ENCODE data around the gene ZCCHC24. TPM values are rescaled to one million over a fixed set of nuclear protein-coding genes. Genes with fewer than 3 reads are reported as not detected.

ZCCHC24 gene
- total RNA-seq, 1 donor: 56.0 TPM

DNA sequence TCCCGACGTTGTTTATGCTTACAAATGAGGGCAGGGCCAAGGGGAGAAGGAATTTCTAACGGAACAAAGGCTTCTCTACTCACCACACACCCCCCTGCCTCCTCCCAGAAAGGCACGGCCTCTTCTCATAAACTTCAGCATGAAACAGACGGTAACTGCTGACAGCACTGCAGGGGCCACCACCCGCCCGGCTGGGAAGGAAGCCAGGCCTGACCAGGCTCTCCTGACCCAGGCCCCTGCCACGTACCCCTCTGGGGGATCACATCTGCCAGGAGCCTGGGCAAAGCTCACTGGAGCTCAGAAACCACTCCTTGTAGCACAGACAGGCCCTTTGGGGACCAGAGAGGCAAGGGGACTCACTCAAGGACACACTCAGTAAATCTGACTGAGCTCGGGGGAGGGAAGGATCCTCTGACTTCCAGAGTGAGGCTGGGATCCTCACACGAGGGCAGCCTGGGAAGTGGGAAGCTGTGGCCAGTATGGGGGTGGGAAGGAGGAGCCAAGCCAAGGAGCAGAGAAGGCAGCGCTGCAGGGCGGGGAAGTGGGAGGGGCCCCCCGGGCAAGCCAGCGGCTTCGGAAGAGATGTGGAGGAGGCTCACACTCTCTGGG is 46.1 kb downstream of the ZCCHC24 start:
- TF ChIP-seq CTCF (IDR thresholded peaks at IDR 0.05; ENCODE audit: insufficient read depth, low read length): no peak
- peak; percentile 98 for DNase-seq (ENCODE audit: low read depth)
- H3K4me3 ChIP-seq (ENCODE audit: low read depth, low read length): peak overlapping the region; percentile 26

GRCh38 chr10:79398642-79399041 is 46.8 kb downstream of the ZCCHC24 start:
- DNase-seq (ENCODE audit: low read depth): no peak
- no peak for TF ChIP-seq CTCF (IDR thresholded peaks at IDR 0.05; ENCODE audit: insufficient read depth, low read length)
- no peak overlapping the region for H3K4me3 ChIP-seq (ENCODE audit: low read depth, low read length)

DNA sequence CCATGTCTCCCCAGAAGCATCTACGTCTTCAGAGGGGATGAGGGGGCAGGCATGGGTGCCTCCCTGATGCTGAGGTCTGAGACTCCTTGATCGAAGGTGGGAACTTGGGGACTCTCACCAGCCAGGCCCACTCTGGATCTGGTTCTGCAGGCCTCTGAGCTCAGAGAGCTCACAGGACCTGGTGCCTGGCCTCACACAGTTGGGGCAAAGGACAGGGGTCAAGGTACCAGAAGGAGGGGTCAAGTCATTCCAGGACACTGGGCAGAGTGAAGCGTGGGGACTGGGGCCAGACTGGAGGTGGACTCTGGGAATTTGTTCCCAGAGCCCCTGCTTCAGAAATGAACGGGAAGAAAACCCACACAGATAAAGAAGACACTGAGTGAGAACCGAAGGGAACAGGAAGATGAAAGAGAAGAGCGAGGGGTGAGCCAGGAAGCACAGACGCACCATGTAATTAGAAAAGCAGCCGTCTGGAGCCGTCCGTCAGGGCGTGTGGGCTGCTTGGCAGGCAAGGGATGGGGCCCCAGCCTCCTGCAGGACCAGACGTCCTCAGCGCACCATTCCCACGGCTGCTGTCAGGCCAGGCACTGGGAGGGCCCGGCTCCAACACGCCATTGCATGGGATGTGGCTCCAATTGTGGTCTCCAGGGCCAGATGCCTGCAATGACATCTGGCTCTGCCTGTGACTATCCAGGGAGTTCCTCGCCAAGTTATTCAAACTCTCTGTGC is 47.7 kb downstream of the ZCCHC24 start:
- peak; percentile 51 for DNase-seq (ENCODE audit: low read depth)
- TF ChIP-seq CTCF (IDR thresholded peaks at IDR 0.05; ENCODE audit: insufficient read depth, low read length): no peak
- no peak overlapping the region for H3K4me3 ChIP-seq (ENCODE audit: low read depth, low read length)

- DNase-seq (ENCODE audit: low read depth): no peak
- no peak for TF ChIP-seq CTCF (IDR thresholded peaks at IDR 0.05; ENCODE audit: insufficient read depth, low read length)
- no peak overlapping the region for H3K4me3 ChIP-seq (ENCODE audit: low read depth, low read length)
Measured at GRCh38 chr10:79397051-79397450, 48.4 kb downstream of the ZCCHC24 start.

- DNase-seq (ENCODE audit: low read depth): peak; percentile 29
- H3K4me3 ChIP-seq (ENCODE audit: low read depth, low read length): no peak overlapping the region
- no peak for TF ChIP-seq CTCF (IDR thresholded peaks at IDR 0.05; ENCODE audit: insufficient read depth, low read length)
Measured at GRCh38 chr10:79396520-79396919, 48.9 kb downstream of the ZCCHC24 start.

GRCh38 chr10:79394664-79395063 is 50.8 kb downstream of the ZCCHC24 start:
- no peak for TF ChIP-seq CTCF (IDR thresholded peaks at IDR 0.05; ENCODE audit: insufficient read depth, low read length)
- H3K4me3 ChIP-seq (ENCODE audit: low read depth, low read length): no peak overlapping the region
- DNase-seq (ENCODE audit: low read depth): no peak
